GM18498 (cell line): ENCODE data around the gene MACROD2.
"Not testable (repeated sequence)": the region's sequence is repeated elsewhere in the genome, so short reads cannot be mapped to it uniquely, and the experiment has no call there.

Experiments used
- ATAC-seq: cut with Tn5 transposase; IDR thresholded peaks from one replicate; pipeline ENCODE4 v1.9.1; 2021; ENCODE audit warnings: mild to moderate bottlenecking, moderate library complexity; ENCODE audit not compliant: unreplicated experiment

The MACROD2 gene

GRCh38 chr20:14925300-14925699, 930.0 kb downstream of the MACROD2 start:
- ATAC-seq: no peak

GRCh38 chr20:14926436-14926835, 931.1 kb downstream of the MACROD2 start:
- ATAC-seq: not testable (repeated sequence)

- ATAC-seq: no peak
Observed at GRCh38 chr20:14928083-14928482, 932.8 kb downstream of the MACROD2 start.

- no peak for ATAC-seq
Observed at GRCh38 chr20:14929388-14929787, 934.1 kb downstream of the MACROD2 start.

- no peak for ATAC-seq
Observed at GRCh38 chr20:14932040-14932439, 936.7 kb downstream of the MACROD2 start.

- no peak for ATAC-seq
Observed at GRCh38 chr20:14935285-14935684, 940.0 kb downstream of the MACROD2 start.

GRCh38 chr20:14937021-14937420, 941.7 kb downstream of the MACROD2 start:
- no peak for ATAC-seq

GRCh38 chr20:14937846-14938245, 942.5 kb downstream of the MACROD2 start:
- ATAC-seq: no peak

- ATAC-seq: no peak
Observed at GRCh38 chr20:14947536-14947935, 952.2 kb downstream of the MACROD2 start.

- no peak for ATAC-seq
Observed at GRCh38 chr20:14947946-14948345, 952.6 kb downstream of the MACROD2 start.

GRCh38 chr20:14948416-14948815, 953.1 kb downstream of the MACROD2 start:
- no peak for ATAC-seq

GRCh38 chr20:14950633-14951032, 955.3 kb downstream of the MACROD2 start:
- no peak for ATAC-seq

- peak; percentile 71 for ATAC-seq
Observed at GRCh38 chr20:14951105-14951504, 955.8 kb downstream of the MACROD2 start.

GRCh38 chr20:14951707-14952418, 956.5 kb downstream of the MACROD2 start:
- ATAC-seq: no peak

- no peak for ATAC-seq
Observed at GRCh38 chr20:14953736-14954135, 958.4 kb downstream of the MACROD2 start.

- ATAC-seq: no peak
Observed at GRCh38 chr20:14955399-14955798, 960.1 kb downstream of the MACROD2 start.

GRCh38 chr20:14956026-14956425, 960.7 kb downstream of the MACROD2 start:
- no peak for ATAC-seq

GRCh38 chr20:14956538-14956937, 961.2 kb downstream of the MACROD2 start:
- ATAC-seq: no peak

GRCh38 chr20:14957402-14957801, 962.1 kb downstream of the MACROD2 start:
- no peak for ATAC-seq

GRCh38 chr20:14958626-14959025, 963.3 kb downstream of the MACROD2 start:
- no peak for ATAC-seq

- ATAC-seq: no peak
Observed at GRCh38 chr20:14959506-14960475, 964.5 kb downstream of the MACROD2 start.

- ATAC-seq: no peak
Observed at GRCh38 chr20:14960831-14961230, 965.5 kb downstream of the MACROD2 start.
